ENCODE results near the gene ANK3.
A peak's percentile ranks its signal among the peaks of the same experiment; 100 is the strongest.

The ANK3 gene

GRCh38 chr10:60270426-60270825 lies 119.2 kb downstream of the ANK3 start:
- no peak for DNase-seq

GRCh38 chr10:60267802-60268201 lies 121.9 kb downstream of the ANK3 start:
- no peak for DNase-seq

- DNase-seq, result no peak
Observed at GRCh38 chr10:60266513-60266912, 123.2 kb downstream of the ANK3 start.

GRCh38 chr10:60262647-60263126 lies 127.0 kb downstream of the ANK3 start:
- no peak for DNase-seq

GRCh38 chr10:60260321-60260720 lies 129.4 kb downstream of the ANK3 start:
- no peak for DNase-seq

GRCh38 chr10:60258429-60258797 lies 131.3 kb downstream of the ANK3 start:
- DNase-seq, result no peak

- no peak for DNase-seq
Observed at GRCh38 chr10:60257767-60258428, 131.8 kb downstream of the ANK3 start.

GRCh38 chr10:60254776-60255175 lies 134.9 kb downstream of the ANK3 start:
- DNase-seq, result no peak

- no peak for DNase-seq
Observed at GRCh38 chr10:60253484-60253883, 136.2 kb downstream of the ANK3 start.

- no peak for DNase-seq
Observed at GRCh38 chr10:60252688-60253087, 137.0 kb downstream of the ANK3 start.

- DNase-seq, result no peak
Observed at GRCh38 chr10:60246382-60246781, 143.3 kb downstream of the ANK3 start.

GRCh38 chr10:60239228-60239627 lies 150.4 kb downstream of the ANK3 start:
- no peak for DNase-seq

GRCh38 chr10:60238759-60239100 lies 150.9 kb downstream of the ANK3 start:
- DNase-seq, result no peak

GRCh38 chr10:60237977-60238758 lies 151.5 kb downstream of the ANK3 start:
- peak; percentile 22 to 30 for DNase-seq

GRCh38 chr10:60236869-60237524 lies 152.7 kb downstream of the ANK3 start:
- peak; percentile 45 to 54 for DNase-seq

- no peak for DNase-seq
Observed at GRCh38 chr10:60235001-60235400, 154.7 kb downstream of the ANK3 start.

GRCh38 chr10:60234551-60234950 lies 155.1 kb downstream of the ANK3 start:
- DNase-seq, result no peak

- no peak for DNase-seq
Observed at GRCh38 chr10:60230892-60231291, 158.8 kb downstream of the ANK3 start.

GRCh38 chr10:60224066-60224705 lies 165.5 kb downstream of the ANK3 start:
- DNase-seq, result no peak

GRCh38 chr10:60222047-60222446 lies 167.6 kb downstream of the ANK3 start:
- DNase-seq, result no peak

- DNase-seq, result no peak
Observed at GRCh38 chr10:60212195-60212594, 177.5 kb downstream of the ANK3 start.

GRCh38 chr10:60209874-60210570 lies 179.7 kb downstream of the ANK3 start:
- DNase-seq, result no peak
